SK-N-MC (cell line): Measurements from ENCODE around the gene WSB2.

Source experiments
- EZH2 ChIP-seq: fragments of 200-600 bp; sonication (generic); IDR thresholded peaks from one replicate; pipeline ENCODE4 v1.6.1; 2017; ENCODE audit warnings: antibody characterized with exemption
- FOXP2 ChIP-seq: optimal IDR thresholded peaks from 2 replicates; pipeline ENCODE3; 2011; ENCODE audit warnings: mild to moderate bottlenecking, moderate library complexity; ENCODE audit not compliant: insufficient read depth; ENCODE audit errors: extremely low read length, control extremely low read depth
- POLR2AphosphoS5 ChIP-seq: IDR thresholded peaks from 2 replicates; pipeline ENCODE4 v1.6.1; 2012; ENCODE audit warnings: mild to moderate bottlenecking, low read depth, low read length, borderline replicate concordance

DNA sequence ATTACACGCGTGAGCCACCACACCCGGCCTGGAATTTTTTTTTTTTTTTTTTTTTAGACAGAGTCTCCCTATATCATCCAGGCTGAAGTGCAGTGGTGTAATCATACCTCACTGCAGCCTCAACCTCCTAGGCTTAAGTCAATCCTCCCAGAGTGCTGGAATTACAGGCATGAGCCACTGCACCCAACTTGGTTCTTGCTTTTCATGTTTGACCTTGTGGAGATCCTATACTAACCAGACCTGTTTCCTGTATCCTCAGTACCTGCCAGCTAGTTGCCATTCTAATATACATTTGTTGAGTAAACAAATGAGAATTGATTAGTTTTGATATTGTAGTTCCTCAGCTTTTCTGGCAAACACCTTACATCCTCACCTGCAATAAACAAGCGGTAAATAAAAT lies 46.0 kb upstream of the WSB2 start:
- TF ChIP-seq EZH2 (no peak), POLR2AphosphoS5 (no peak), FOXP2 (no peak)
